Ishikawa (cell line): ENCODE measurements around the gene VWC2.

Experiments used
- EP300 ChIP-seq: IDR thresholded peaks from 2 replicates; pipeline ENCODE4 v1.6.1; 2012; ENCODE audit warnings: borderline replicate concordance
- FOXM1 ChIP-seq: IDR thresholded peaks from 2 replicates; pipeline ENCODE4 v1.6.1; 2012; ENCODE audit warnings: low read depth, borderline replicate concordance
- REST ChIP-seq: IDR thresholded peaks from 2 replicates; pipeline ENCODE4 v1.6.1; 2012; ENCODE audit warnings: low read depth, mild to moderate bottlenecking

- TF ChIP-seq FOXM1 (no peak), EP300 (no peak), REST (no peak)
Observed at GRCh38 chr7:49911909-49912308, 138.5 kb downstream of the VWC2 start.
